ENCODE results near the gene NXN. TPM values are rescaled to one million over a fixed set of nuclear protein-coding genes. Genes with fewer than 3 reads are reported as not detected.

Gene NXN
- total RNA-seq, 1 donor from 2014 or later, result 51.6 TPM

GRCh38 chr17:920190-920589 lies 59.4 kb downstream of the NXN start:
- DNase-seq (ENCODE audit: extremely low spot score in 2 of 2), result no peak
- H3K27ac ChIP-seq, result no peak overlapping the region
- H3K27me3 ChIP-seq, result no peaks in the 10 kb centered on the region
- H3K4me1 ChIP-seq, result peaks cover 43% of the 10 kb centered on the region
- no peak overlapping the region for H3K4me3 ChIP-seq
- no peaks in the 10 kb centered on the region for H3K9me3 ChIP-seq
- intact Hi-C loops (cut with DNase I), result no loop called here
- no peaks in the 10 kb centered on the region for H3K36me3 ChIP-seq
- TF ChIP-seq POLR2A (IDR thresholded peaks at IDR 0.05) (no peak), POLR2AphosphoS5 (IDR thresholded peaks at IDR 0.05; ENCODE audit: insufficient read depth in 1 of 2, low read depth in 1 of 2) (no peak), CTCF (IDR thresholded peaks at IDR 0.05) (no peak)

GRCh38 chr17:917941-918740 lies 61.4 kb downstream of the NXN start:
- no peaks in the 10 kb centered on the region for H3K9me3 ChIP-seq
- no peaks in the 10 kb centered on the region for H3K36me3 ChIP-seq
- H3K4me1 ChIP-seq, result peaks cover 63% of the 10 kb centered on the region
- TF ChIP-seq CTCF (IDR thresholded peaks at IDR 0.05) (no peak), POLR2AphosphoS5 (IDR thresholded peaks at IDR 0.05; ENCODE audit: insufficient read depth in 1 of 2, low read depth in 1 of 2) (no peak), POLR2A (IDR thresholded peaks at IDR 0.05) (no peak)
- peak overlapping the region; percentile 83 for H3K27ac ChIP-seq
- DNase-seq (ENCODE audit: extremely low spot score in 2 of 2), result no peak
- intact Hi-C loops (cut with DNase I), result no loop called here
- peak overlapping the region; percentile 2 to 29 for H3K4me3 ChIP-seq
- no peaks in the 10 kb centered on the region for H3K27me3 ChIP-seq

- Histone ChIP-seq H3K27me3 (no peaks in the 10 kb centered on the region), H3K36me3 (no peaks in the 10 kb centered on the region), H3K27ac (peak overlapping the region; percentile 83), H3K4me3 (peak overlapping the region; percentile 2 to 29), H3K4me1 (peaks cover 70% of the 10 kb centered on the region), H3K9me3 (no peaks in the 10 kb centered on the region)
- intact Hi-C loops (cut with DNase I), result no loop called here
- no peak for DNase-seq (ENCODE audit: extremely low spot score in 2 of 2)
- TF ChIP-seq POLR2A (IDR thresholded peaks at IDR 0.05) (no peak), POLR2AphosphoS5 (IDR thresholded peaks at IDR 0.05; ENCODE audit: insufficient read depth in 1 of 2, low read depth in 1 of 2) (peak in 1 of 2 donors; percentile 34)
Measured at GRCh38 chr17:917391-917811, 62.2 kb downstream of the NXN start.

GRCh38 chr17:916315-916714 lies 63.3 kb downstream of the NXN start:
- H3K9me3 ChIP-seq, result no peaks in the 10 kb centered on the region
- no peaks in the 10 kb centered on the region for H3K27me3 ChIP-seq
- no peak overlapping the region for H3K4me3 ChIP-seq
- H3K27ac ChIP-seq, result peak overlapping the region; percentile 83
- TF ChIP-seq POLR2AphosphoS5 (IDR thresholded peaks at IDR 0.05; ENCODE audit: insufficient read depth in 1 of 2, low read depth in 1 of 2) (no peak), CTCF (IDR thresholded peaks at IDR 0.05) (no peak), POLR2A (IDR thresholded peaks at IDR 0.05) (no peak)
- H3K4me1 ChIP-seq, result peaks cover 74% of the 10 kb centered on the region
- DNase-seq (ENCODE audit: extremely low spot score in 2 of 2), result no peak
- no peaks in the 10 kb centered on the region for H3K36me3 ChIP-seq
- intact Hi-C loops (cut with DNase I), result no loop called here

GRCh38 chr17:915538-916201 lies 63.9 kb downstream of the NXN start:
- TF ChIP-seq POLR2A (IDR thresholded peaks at IDR 0.05) (no peak), CTCF (IDR thresholded peaks at IDR 0.05) (no peak), POLR2AphosphoS5 (IDR thresholded peaks at IDR 0.05; ENCODE audit: insufficient read depth in 1 of 2, low read depth in 1 of 2) (peak in 1 of 2 donors; percentile 21)
- H3K4me1 ChIP-seq, result peaks cover 71% of the 10 kb centered on the region
- H3K36me3 ChIP-seq, result no peaks in the 10 kb centered on the region
- no peak for DNase-seq (ENCODE audit: extremely low spot score in 2 of 2)
- H3K9me3 ChIP-seq, result no peaks in the 10 kb centered on the region
- intact Hi-C loops (cut with DNase I), result no loop called here
- no peak overlapping the region for H3K4me3 ChIP-seq
- no peaks in the 10 kb centered on the region for H3K27me3 ChIP-seq
- H3K27ac ChIP-seq, result peak overlapping the region; percentile 83
